H1 (cell line): ENCODE data around the gene RPL32. TPM values are rescaled to one million over a fixed set of nuclear protein-coding genes. Genes with fewer than 3 reads are reported as not detected.

ENCODE experiments used
- ASH2L ChIP-seq: fragments of 200-600, 300-600 bp; sonication (generic); IDR thresholded peaks from one replicate; pipeline ENCODE4 v1.7.1; 2017; ENCODE audit warnings: low read length
- BACH1 ChIP-seq: IDR thresholded peaks from 2 replicates; pipeline ENCODE4 v1.6.1; 2012; ENCODE audit warnings: low read length, improper control_type of control experiment
- BCL11A ChIP-seq, 2 experiments: IDR thresholded peaks; one replicate each; pipeline ENCODE4 v1.6.1; 2011; ENCODE audit warnings: low read depth in 2 of 2, low read length in 2 of 2, mild to moderate bottlenecking in 2 of 2
- CREB1 ChIP-seq: IDR thresholded peaks from 2 replicates; pipeline ENCODE4 v1.6.1; 2012; ENCODE audit warnings: inconsistent platforms
- EGR1 ChIP-seq: IDR thresholded peaks from 2 replicates; pipeline ENCODE4 v1.6.1; 2011; ENCODE audit warnings: low read depth, low read length, borderline replicate concordance
- KDM1A ChIP-seq: fragments of 200-600, 300-600 bp; sonication (generic); IDR thresholded peaks from 2 replicates; pipeline ENCODE4 v1.7.1; 2016; ENCODE audit warnings: mild to moderate bottlenecking, low read length, borderline replicate concordance
- MAFK ChIP-seq: IDR thresholded peaks from 2 replicates; pipeline ENCODE4 v1.6.1; 2012; ENCODE audit warnings: low read depth, mild to moderate bottlenecking, improper control_type of control experiment, low read length
- NRF1 ChIP-seq: IDR thresholded peaks from 2 replicates; pipeline ENCODE4 v1.6.1; 2011; ENCODE audit warnings: mild to moderate bottlenecking, low read depth, low read length, improper control_type of control experiment
- POLR2AphosphoS5 ChIP-seq: IDR thresholded peaks from 2 replicates; pipeline ENCODE4 v1.6.1; 2011; ENCODE audit warnings: low read depth, low read length
- RAD21 ChIP-seq, 2 experiments: IDR thresholded peaks in 1 of 2; conservative IDR thresholded peaks in 1 of 2; 2 replicates each; pipeline ENCODE4 v1.6.1; 2011; ENCODE audit warnings: low read depth in 2 of 2, low read length in 2 of 2, improper control_type of control experiment in 1 of 2, inconsistent platforms in 1 of 2, mild to moderate bottlenecking in 1 of 2, moderate library complexity in 1 of 2
- RNF2 ChIP-seq: fragments of 200-900, 300-1000 bp; sonication (generic); IDR thresholded peaks from 2 replicates; pipeline ENCODE4 v1.7.1; 2016; ENCODE audit warnings: borderline replicate concordance, low read depth, mild to moderate bottlenecking, antibody characterized with exemption, low read length; ENCODE audit not compliant: poor library complexity, severe bottlenecking; ENCODE audit errors: missing control alignments
- SP2 ChIP-seq: IDR thresholded peaks from 2 replicates; pipeline ENCODE4 v1.6.1; 2012; ENCODE audit warnings: mild to moderate bottlenecking, low read length, inconsistent platforms
- SRF ChIP-seq: IDR thresholded peaks from 2 replicates; pipeline ENCODE4 v1.6.1; 2011; ENCODE audit warnings: mild to moderate bottlenecking, low read depth, low read length, moderate library complexity
- SUZ12 ChIP-seq: fragments of 200-600 bp; sonication (generic); IDR thresholded peaks from 2 replicates; pipeline ENCODE4 v1.6.1; 2012; ENCODE audit warnings: mild to moderate bottlenecking, inconsistent platforms, low read length, moderate library complexity, mixed read lengths
- TAF1 ChIP-seq: IDR thresholded peaks from 2 replicates; pipeline ENCODE4 v1.6.1; 2011; ENCODE audit warnings: mild to moderate bottlenecking, low read depth, low read length
- polyA plus RNA-seq, 7 experiments: library from polyadenylated mRNA; depleted of rRNA in 3 of 7; stranded (reverse) in 5 of 7; unstranded in 2 of 7; fragments of >200 nt in 5 of 7; fragments of 200-250 nt in 2 of 7; gene quantifications; 1 replicate in 5 of 7; 2 replicates in 1 of 7; 4 replicates in 1 of 7; pipeline versions ENCODE4 v1.2.1 to v1.2.3, GENCODE V29; 2011 to 2013; ENCODE audit warnings: missing spikeins in 2 of 7, mixed read lengths in 2 of 7
- total RNA-seq: library from RNA; stranded (reverse); fragmentation: NEBNext Ultra II Directional; extraction: Animal tissue kit (Norgen Biotek cat#: 25700); gene quantifications from 2 replicates; pipeline ENCODE4 v1.2.1, GENCODE V29; 2021
- TF ChIP-seq, protein P1 (sequence below): IDR thresholded peaks from 2 replicates; pipeline ENCODE4 v1.6.1; 2012; ENCODE audit warnings: low read length, inconsistent platforms
- TF ChIP-seq, protein P2 (sequence below), 3 experiments: IDR thresholded peaks; 1 replicate in 2 of 3; 2 replicates in 1 of 3; pipeline versions ENCODE4 v1.5.1 to v1.6.1; 2011; ENCODE audit warnings: low read length in 3 of 3, mild to moderate bottlenecking in 3 of 3, inconsistent platforms in 2 of 3, low read depth in 1 of 3, moderate library complexity in 1 of 3; ENCODE audit not compliant: insufficient read depth in 1 of 3; ENCODE audit errors: control extremely low read depth in 1 of 3
- TF ChIP-seq, protein P3 (sequence below): IDR thresholded peaks from 2 replicates; pipeline ENCODE4 v1.6.1; 2011; ENCODE audit warnings: low read length, improper control_type of control experiment

RPL32 gene
- total and polyA plus RNA-seq, 2 of the 8 experiments (the other 6 are each of a cell fraction or from before 2014, with no cell fraction given), result 1,443 to 2,043 TPM

DNA sequence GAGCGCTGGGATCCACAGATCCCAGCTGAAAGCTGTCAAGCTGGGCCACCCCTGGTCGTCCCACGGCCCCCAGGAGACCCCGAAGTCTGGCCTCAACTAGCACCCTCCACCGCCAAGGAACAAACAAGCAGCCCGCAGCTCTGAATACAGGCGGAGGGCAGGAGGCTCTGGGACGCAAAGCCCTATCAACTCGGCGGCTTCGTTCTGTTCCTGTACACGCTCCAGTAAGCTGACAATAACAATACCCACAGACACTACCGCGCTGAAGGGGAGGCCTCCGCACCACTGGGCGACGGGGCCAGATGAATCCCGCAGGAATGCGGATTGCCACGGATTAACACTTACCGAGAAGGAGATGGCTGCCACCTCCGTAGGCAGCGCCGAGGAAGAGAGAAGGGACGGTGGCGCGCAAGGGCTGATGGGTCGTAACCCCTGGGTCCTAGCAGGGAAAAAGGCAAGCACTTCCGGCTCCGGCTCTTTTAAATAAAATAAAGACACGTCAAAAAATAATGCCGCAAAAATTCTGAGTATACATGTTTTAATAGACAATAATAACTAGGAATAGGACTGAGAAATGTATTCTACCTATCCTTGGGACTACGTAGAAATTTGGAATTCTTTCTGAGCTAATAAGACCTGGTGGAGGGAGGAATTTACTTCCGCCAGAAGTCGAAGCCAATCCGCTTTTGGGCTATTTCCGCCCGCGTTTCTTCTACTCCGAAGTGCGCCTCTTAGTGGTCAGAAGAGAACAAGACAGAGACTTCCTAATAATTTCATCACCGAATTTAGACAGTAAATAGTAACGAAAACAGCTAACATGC lies at the start of gene RPL32 (continued):
- TF ChIP-seq RAD21 (IDR thresholded peaks at IDR 0.05 in 1 of 2, conservative IDR thresholded peaks at IDR 0.05 in 1 of 2; ENCODE audit: low read depth in 2 of 2, low read length in 2 of 2) (peak in 1 of 2 experiments; percentile 26; a peak in 1 of 4 replicates), TAF1 (peak; percentile 99), SUZ12 (no peak), CREB1 (peak; percentile 47; the same call in 1 of the 2 replicates), MAFK (no peak), BACH1 (no peak), EGR1 (peak; percentile 72), KDM1A (no peak), SP2 (no peak), RNF2 (no peak), POLR2AphosphoS5 (peak; percentile 99), ASH2L (peak; percentile 91), BCL11A (IDR thresholded peaks at IDR 0.05; ENCODE audit: low read depth in 2 of 2, low read length in 2 of 2) (no peak), NRF1 (no peak), SRF (peak; percentile 82)
- TF ChIP-seq, protein P1, sequence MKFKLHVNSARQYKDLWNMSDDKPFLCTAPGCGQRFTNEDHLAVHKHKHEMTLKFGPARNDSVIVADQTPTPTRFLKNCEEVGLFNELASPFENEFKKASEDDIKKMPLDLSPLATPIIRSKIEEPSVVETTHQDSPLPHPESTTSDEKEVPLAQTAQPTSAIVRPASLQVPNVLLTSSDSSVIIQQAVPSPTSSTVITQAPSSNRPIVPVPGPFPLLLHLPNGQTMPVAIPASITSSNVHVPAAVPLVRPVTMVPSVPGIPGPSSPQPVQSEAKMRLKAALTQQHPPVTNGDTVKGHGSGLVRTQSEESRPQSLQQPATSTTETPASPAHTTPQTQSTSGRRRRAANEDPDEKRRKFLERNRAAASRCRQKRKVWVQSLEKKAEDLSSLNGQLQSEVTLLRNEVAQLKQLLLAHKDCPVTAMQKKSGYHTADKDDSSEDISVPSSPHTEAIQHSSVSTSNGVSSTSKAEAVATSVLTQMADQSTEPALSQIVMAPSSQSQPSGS, result no peak
- TF ChIP-seq, protein P2, sequence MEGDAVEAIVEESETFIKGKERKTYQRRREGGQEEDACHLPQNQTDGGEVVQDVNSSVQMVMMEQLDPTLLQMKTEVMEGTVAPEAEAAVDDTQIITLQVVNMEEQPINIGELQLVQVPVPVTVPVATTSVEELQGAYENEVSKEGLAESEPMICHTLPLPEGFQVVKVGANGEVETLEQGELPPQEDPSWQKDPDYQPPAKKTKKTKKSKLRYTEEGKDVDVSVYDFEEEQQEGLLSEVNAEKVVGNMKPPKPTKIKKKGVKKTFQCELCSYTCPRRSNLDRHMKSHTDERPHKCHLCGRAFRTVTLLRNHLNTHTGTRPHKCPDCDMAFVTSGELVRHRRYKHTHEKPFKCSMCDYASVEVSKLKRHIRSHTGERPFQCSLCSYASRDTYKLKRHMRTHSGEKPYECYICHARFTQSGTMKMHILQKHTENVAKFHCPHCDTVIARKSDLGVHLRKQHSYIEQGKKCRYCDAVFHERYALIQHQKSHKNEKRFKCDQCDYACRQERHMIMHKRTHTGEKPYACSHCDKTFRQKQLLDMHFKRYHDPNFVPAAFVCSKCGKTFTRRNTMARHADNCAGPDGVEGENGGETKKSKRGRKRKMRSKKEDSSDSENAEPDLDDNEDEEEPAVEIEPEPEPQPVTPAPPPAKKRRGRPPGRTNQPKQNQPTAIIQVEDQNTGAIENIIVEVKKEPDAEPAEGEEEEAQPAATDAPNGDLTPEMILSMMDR (IDR thresholded peaks at IDR 0.05; ENCODE audit: control extremely low read depth in 1 of 3, insufficient read depth in 1 of 3, low read depth in 1 of 3, low read length in 3 of 3), result peak in 2 of 3 experiments; percentile 68 to 84; a peak in 3 of 4 replicates
- TF ChIP-seq, protein P3, sequence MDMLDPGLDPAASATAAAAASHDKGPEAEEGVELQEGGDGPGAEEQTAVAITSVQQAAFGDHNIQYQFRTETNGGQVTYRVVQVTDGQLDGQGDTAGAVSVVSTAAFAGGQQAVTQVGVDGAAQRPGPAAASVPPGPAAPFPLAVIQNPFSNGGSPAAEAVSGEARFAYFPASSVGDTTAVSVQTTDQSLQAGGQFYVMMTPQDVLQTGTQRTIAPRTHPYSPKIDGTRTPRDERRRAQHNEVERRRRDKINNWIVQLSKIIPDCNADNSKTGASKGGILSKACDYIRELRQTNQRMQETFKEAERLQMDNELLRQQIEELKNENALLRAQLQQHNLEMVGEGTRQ, result no peak
